Panc1 (cell line): ENCODE results near the gene ATP11A. TPM values are rescaled to one million over a fixed set of nuclear protein-coding genes. Genes with fewer than 3 reads are reported as not detected.

Experiments
- ATAC-seq: fragments of 200-7000 bp; cut with Tn5 transposase; 2 replicates; pipeline ENCODE4 v1.9.1; 2020; ENCODE audit warnings: mild to moderate bottlenecking, moderate library complexity
- BruUV-seq: library from RNA; stranded (reverse); fragments of 400-500 nt; replicated peaks from 2 replicates; lab custom pipeline; 2021; lab: Mats Ljungman, UMichigan
- CTCF ChIA-PET: fragments of 300-600 bp; sonication (Branson Sonifier 250); formaldehyde crosslinking; loops from one replicate; lab custom pipeline; 2022; ENCODE audit warnings: antibody characterized with exemption; lab: Charles Lee
- POLR2A ChIA-PET: fragments of 300-600 bp; sonication (Branson Sonifier 250); formaldehyde crosslinking; loops from one replicate; lab custom pipeline; 2022; ENCODE audit warnings: antibody characterized with exemption; lab: Charles Lee
- DNase-seq: peaks from one replicate; pipeline ENCODE4 v3.0.0-alpha.2; 2010; ENCODE audit warnings: low read depth, low spot score
- H3K27ac ChIP-seq: 2 replicates; pipeline ENCODE4 v1.5.1; 2011; ENCODE audit warnings: mild to moderate bottlenecking, low read length, inconsistent platforms
- H3K27me3 ChIP-seq: fragments of 200-500 bp; sonication (Bioruptor generic); 2 replicates; pipeline ENCODE4 v1.6.0; 2014; ENCODE audit warnings: low read length, inconsistent platforms; ENCODE audit not compliant: control insufficient read depth, insufficient read depth
- H3K36me3 ChIP-seq: fragments of 200-500 bp; sonication (Bioruptor generic); 2 replicates; pipeline ENCODE4 v1.5.1; 2014; ENCODE audit warnings: inconsistent platforms, mild to moderate bottlenecking, low read length, moderate library complexity; ENCODE audit not compliant: control insufficient read depth, insufficient read depth
- H3K4me1 ChIP-seq: 2 replicates; pipeline ENCODE4 v1.5.1; 2011; ENCODE audit warnings: inconsistent platforms, mild to moderate bottlenecking, low read length, moderate library complexity; ENCODE audit not compliant: control insufficient read depth, insufficient read depth
- H3K4me3 ChIP-seq, 2 experiments: 2 replicates each; pipeline ENCODE4 v1.5.1; 2011 to 2012; ENCODE audit warnings: low read depth in 2 of 2, low read length in 2 of 2, mild to moderate bottlenecking in 2 of 2, inconsistent platforms in 1 of 2, moderate library complexity in 1 of 2
- H3K9me3 ChIP-seq: fragments of 200-500 bp; sonication (Bioruptor generic); 2 replicates; pipeline ENCODE4 v1.5.1; 2014; ENCODE audit warnings: low read depth, mild to moderate bottlenecking, inconsistent platforms, low read length, moderate library complexity; ENCODE audit not compliant: control insufficient read depth, insufficient read depth
- CTCF ChIP-seq: fragments of 450-650 bp; IDR thresholded peaks from 2 replicates; pipeline ENCODE4 v1.5.1; 2017; ENCODE audit warnings: mild to moderate bottlenecking
- POLR2AphosphoS5 ChIP-seq: IDR thresholded peaks from 2 replicates; pipeline ENCODE4 v1.6.1; 2012; ENCODE audit warnings: mild to moderate bottlenecking, low read depth, low read length, moderate library complexity
- REST ChIP-seq, 2 experiments: IDR thresholded peaks; 2 replicates each; pipeline ENCODE4 v1.6.1; 2011 to 2012; ENCODE audit warnings: low read depth in 2 of 2, control low read depth in 1 of 2, low read length in 1 of 2, mild to moderate bottlenecking in 1 of 2, moderate library complexity in 1 of 2; ENCODE audit not compliant: insufficient read depth in 1 of 2
- SIN3A ChIP-seq: IDR thresholded peaks from 2 replicates; pipeline ENCODE4 v1.6.1; 2012; ENCODE audit warnings: low read depth, mild to moderate bottlenecking, low read length, moderate library complexity, borderline replicate concordance; ENCODE audit not compliant: insufficient read depth
- TCF7L2 ChIP-seq: IDR thresholded peaks from 2 replicates; pipeline ENCODE4 v1.6.1; 2011; ENCODE audit warnings: mild to moderate bottlenecking, low read depth, low read length, inconsistent platforms
- in situ Hi-C: cut with HindIII; loops from 2 replicates; pipeline ENCODE4 v1.10.0; 2016; ENCODE audit warnings: low sequenced_read_pairs, low pct_unique_long_range_greater_than_20kb
- intact Hi-C: fragments of 100-400 bp; cut with micrococcal nuclease; formaldehyde crosslinking; loops from one replicate; pipeline ENCODE4 v1.10.0; 2022; ENCODE audit not compliant: unreplicated experiment
- total RNA-seq: library from RNA; stranded (reverse); gene quantifications from one replicate; pipeline ENCODE4 v1.2.1, GENCODE V29; 2021; ENCODE audit not compliant: unreplicated experiment

ATP11A gene
- total RNA-seq, 1 experiment from 2014 or later = 85.8 TPM

- Histone ChIP-seq H3K9me3 (no peaks in the 10 kb centered on the region), H3K27ac (no peak overlapping the region), H3K4me3 (no peak overlapping the region), H3K4me1 (no peaks in the 10 kb centered on the region), H3K27me3 (no peaks in the 10 kb centered on the region), H3K36me3 (no peaks in the 10 kb centered on the region)
- TF ChIP-seq SIN3A (no peak), REST (IDR thresholded peaks at IDR 0.05; ENCODE audit: insufficient read depth in 1 of 2, low read depth in 2 of 2, low read length in 1 of 2) (no peak), TCF7L2 (no peak), POLR2AphosphoS5 (no peak)
- in situ Hi-C loops = no loop called here
- ChIA-PET POLR2A (no interaction called here), CTCF (interaction anchor here (0.7 kb wide), 1 partner anchor 130 kb away, joined by 3 read pairs; no protein-coding TSS in a partner anchor)
- BruUV-seq = no TSS peak
- DNase-seq (no peak), ATAC-seq (no peak)
- intact Hi-C loops = no loop called here
Observed at GRCh38 chr13:112651750-112652511, 37.9 kb upstream of the ATP11A start.

GRCh38 chr13:112652512-112653070 is 37.2 kb upstream of the ATP11A start:
- CTCF ChIA-PET = no interaction called here
- no TSS peak for BruUV-seq
- no peak for DNase-seq

More at GRCh38 chr13:112652512-112653070, 37.2 kb upstream of the ATP11A start:
- H3K27ac ChIP-seq = no peak overlapping the region
- no peak overlapping the region for H3K4me3 ChIP-seq
- H3K9me3 ChIP-seq = no peaks in the 10 kb centered on the region
- H3K4me1 ChIP-seq = no peaks in the 10 kb centered on the region
- H3K36me3 ChIP-seq = no peaks in the 10 kb centered on the region
- ATAC-seq = no peak
- intact Hi-C loops (no loop called here), in situ Hi-C loops (no loop called here)
- H3K27me3 ChIP-seq = no peaks in the 10 kb centered on the region
- POLR2A ChIA-PET = no interaction called here
- TF ChIP-seq SIN3A (no peak), CTCF (no peak), REST (IDR thresholded peaks at IDR 0.05; ENCODE audit: insufficient read depth in 1 of 2, low read depth in 2 of 2, low read length in 1 of 2) (no peak), POLR2AphosphoS5 (no peak), TCF7L2 (no peak)
